ENCODE data around the gene KRT82. TPM values are rescaled to one million over a fixed set of nuclear protein-coding genes. Genes with fewer than 3 reads are reported as not detected.
"Not testable (repeated sequence)": the region's sequence is repeated elsewhere in the genome, so short reads cannot be mapped to it uniquely, and the experiment has no call there.

Gene KRT82
- total and polyA plus RNA-seq, 8 donors: not detected

DNA sequence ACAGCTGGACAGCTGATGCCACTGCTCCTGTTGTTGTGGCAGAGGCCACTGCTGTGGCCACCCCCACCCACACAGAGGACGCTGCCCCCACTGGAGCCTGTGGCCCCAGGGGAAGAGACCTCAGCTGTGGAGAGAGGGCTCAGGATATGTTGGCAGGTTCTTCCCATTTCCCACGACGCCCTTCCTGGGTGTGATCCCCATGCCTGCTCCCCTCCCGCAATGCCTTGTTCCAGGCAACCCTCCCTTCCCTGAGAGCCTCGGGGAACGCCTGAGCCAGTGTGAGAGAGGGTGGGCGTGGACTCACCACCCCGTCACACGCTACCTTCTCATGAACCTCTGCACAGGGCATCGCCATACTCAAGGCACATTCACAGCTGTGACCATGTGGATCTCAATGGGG, 5.7 kb upstream of the KRT82 start:
- TF ChIP-seq, protein P1, sequence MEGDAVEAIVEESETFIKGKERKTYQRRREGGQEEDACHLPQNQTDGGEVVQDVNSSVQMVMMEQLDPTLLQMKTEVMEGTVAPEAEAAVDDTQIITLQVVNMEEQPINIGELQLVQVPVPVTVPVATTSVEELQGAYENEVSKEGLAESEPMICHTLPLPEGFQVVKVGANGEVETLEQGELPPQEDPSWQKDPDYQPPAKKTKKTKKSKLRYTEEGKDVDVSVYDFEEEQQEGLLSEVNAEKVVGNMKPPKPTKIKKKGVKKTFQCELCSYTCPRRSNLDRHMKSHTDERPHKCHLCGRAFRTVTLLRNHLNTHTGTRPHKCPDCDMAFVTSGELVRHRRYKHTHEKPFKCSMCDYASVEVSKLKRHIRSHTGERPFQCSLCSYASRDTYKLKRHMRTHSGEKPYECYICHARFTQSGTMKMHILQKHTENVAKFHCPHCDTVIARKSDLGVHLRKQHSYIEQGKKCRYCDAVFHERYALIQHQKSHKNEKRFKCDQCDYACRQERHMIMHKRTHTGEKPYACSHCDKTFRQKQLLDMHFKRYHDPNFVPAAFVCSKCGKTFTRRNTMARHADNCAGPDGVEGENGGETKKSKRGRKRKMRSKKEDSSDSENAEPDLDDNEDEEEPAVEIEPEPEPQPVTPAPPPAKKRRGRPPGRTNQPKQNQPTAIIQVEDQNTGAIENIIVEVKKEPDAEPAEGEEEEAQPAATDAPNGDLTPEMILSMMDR (IDR thresholded peaks at IDR 0.05): no peak
- H3K27ac ChIP-seq: no peak overlapping the region
- intact Hi-C loops (cut with DNase I): no loop called here
- 92 to 94% methylated on average over 10 of the region's 10 CpGs for WGBS, 2 donors
- H3K27me3 ChIP-seq: no peaks in the 10 kb centered on the region
- H3K36me3 ChIP-seq: no peaks in the 10 kb centered on the region
- no peak for DNase-seq
- FAIRE-seq: no peak
- H3K9me3 ChIP-seq: no peaks in the 10 kb centered on the region
- H3K4me1 ChIP-seq: no peaks in the 10 kb centered on the region
- no peak overlapping the region for H3K4me3 ChIP-seq
- no peak for ATAC-seq

- H3K36me3 ChIP-seq; H3K4me3 ChIP-seq; H3K27ac ChIP-seq; H3K9me3 ChIP-seq; FAIRE-seq; H3K27me3 ChIP-seq; intact Hi-C loops (cut with DNase I); H3K4me1 ChIP-seq; DNase-seq: not testable (repeated sequence)
- no CpG with 5 or more reads among the region's 1 CpG for WGBS, 2 donors
- peak in 3 of 4 donors; percentile 46 to 62 (median 61) for ATAC-seq
These were observed 4.6 kb upstream of the KRT82 start for GRCh38 chr12:52410589-52411248.

GRCh38 chr12:52407918-52408317, 1.8 kb upstream of the KRT82 start:
- Histone ChIP-seq H3K9me3 (no peaks in the 10 kb centered on the region), H3K4me3 (no peak overlapping the region), H3K4me1 (no peaks in the 10 kb centered on the region), H3K27me3 (no peaks in the 10 kb centered on the region), H3K27ac (no peak overlapping the region), H3K36me3 (no peaks in the 10 kb centered on the region)
- no peak for FAIRE-seq
- WGBS, 2 donors: 78 to 80% methylated on average over 5 of the region's 5 CpGs
- no peak for ATAC-seq
- TF ChIP-seq, protein P1 (IDR thresholded peaks at IDR 0.05): no peak
- no peak for DNase-seq
- intact Hi-C loops (cut with DNase I): no loop called here

DNA sequence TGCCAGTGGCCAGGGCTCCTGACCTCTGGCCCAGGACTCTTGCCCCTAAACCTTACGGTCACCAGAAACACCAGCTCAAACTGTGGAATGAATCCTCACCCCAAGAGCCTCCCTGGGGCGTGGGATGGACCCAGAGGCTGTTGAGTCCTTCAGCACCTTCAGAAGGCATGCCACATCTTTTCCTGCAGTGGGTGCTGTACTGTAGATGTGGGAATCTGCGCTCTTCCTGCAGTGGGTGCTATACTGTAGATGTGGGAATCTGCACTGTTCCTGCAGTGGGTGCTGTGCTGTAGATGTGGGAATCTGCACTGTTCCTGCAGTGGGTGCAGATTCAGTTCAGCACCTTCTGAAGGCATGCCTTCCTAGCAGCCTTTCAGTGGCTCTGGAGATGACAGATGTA, 1.2 kb downstream of the KRT82 start:
- Histone ChIP-seq H3K27ac (no peak overlapping the region), H3K4me3 (no peak overlapping the region), H3K27me3 (no peaks in the 10 kb centered on the region), H3K36me3 (no peaks in the 10 kb centered on the region), H3K9me3 (no peaks in the 10 kb centered on the region), H3K4me1 (no peaks in the 10 kb centered on the region)
- TF ChIP-seq, protein P1 (IDR thresholded peaks at IDR 0.05): no peak
- DNase-seq: no peak
- FAIRE-seq: no peak
- WGBS, 2 donors: 84 to 88% methylated on average over 3 of the region's 3 CpGs
- no peak for ATAC-seq
- intact Hi-C loops (cut with DNase I): no loop called here

- TF ChIP-seq, protein P1 (IDR thresholded peaks at IDR 0.05): no peak
- ATAC-seq: no peak
These were observed 2.6 kb downstream of the KRT82 start for GRCh38 chr12:52403561-52403960.

More at GRCh38 chr12:52403561-52403960, 2.6 kb downstream of the KRT82 start:
- no peak for DNase-seq
- no peak for FAIRE-seq
- Histone ChIP-seq H3K36me3 (no peaks in the 10 kb centered on the region), H3K27me3 (no peaks in the 10 kb centered on the region), H3K27ac (no peak overlapping the region), H3K4me1 (no peaks in the 10 kb centered on the region), H3K4me3 (no peak overlapping the region), H3K9me3 (no peaks in the 10 kb centered on the region)
- intact Hi-C loops (cut with DNase I): no loop called here
- 85 to 89% methylated on average over 9 of the region's 9 CpGs for WGBS, 2 donors
